DMS53 treated with DMSO at 0.1 percent for 48 hours (cell line): ENCODE measurements around the gene DDIAS.
A peak's percentile ranks its signal among the peaks of the same experiment; 100 is the strongest.
"Not testable (repeated sequence)": the region's sequence is repeated elsewhere in the genome, so short reads cannot be mapped to it uniquely, and the experiment has no call there.

ENCODE experiments used
- DNase-seq: peaks from one replicate; lab custom pipeline; 2025; ENCODE audit not compliant: unreplicated experiment; lab: John Stamatoyannopoulos, UW

Gene DDIAS

GRCh38 chr11:82924522-82925224, 23.1 kb downstream of the DDIAS start:
- no peak for DNase-seq

- peak; percentile 90 for DNase-seq
Observed at GRCh38 chr11:82927264-82927880, 25.8 kb downstream of the DDIAS start.

- DNase-seq = no peak
Observed at GRCh38 chr11:82929121-82929520, 27.6 kb downstream of the DDIAS start.

- DNase-seq = no peak
Observed at GRCh38 chr11:82930229-82930628, 28.7 kb downstream of the DDIAS start.

GRCh38 chr11:82930734-82931133, 29.2 kb downstream of the DDIAS start:
- DNase-seq = no peak

GRCh38 chr11:82932564-82932963, 31.0 kb downstream of the DDIAS start:
- DNase-seq = no peak

- no peak for DNase-seq
Observed at GRCh38 chr11:82936261-82936660, 34.7 kb downstream of the DDIAS start.

- DNase-seq = no peak
Observed at GRCh38 chr11:82937554-82937953, 36.0 kb downstream of the DDIAS start.

GRCh38 chr11:82939456-82939855, 37.9 kb downstream of the DDIAS start:
- DNase-seq = no peak

GRCh38 chr11:82942376-82942775, 40.8 kb downstream of the DDIAS start:
- no peak for DNase-seq

GRCh38 chr11:82943430-82943829, 41.9 kb downstream of the DDIAS start:
- DNase-seq = not testable (repeated sequence)

- DNase-seq = no peak
Observed at GRCh38 chr11:82944198-82944597, 42.7 kb downstream of the DDIAS start.

- DNase-seq = not testable (repeated sequence)
Observed at GRCh38 chr11:82945041-82945440, 43.5 kb downstream of the DDIAS start.

- DNase-seq = no peak
Observed at GRCh38 chr11:82945682-82946081, 44.1 kb downstream of the DDIAS start.

GRCh38 chr11:82949352-82949751, 47.8 kb downstream of the DDIAS start:
- no peak for DNase-seq

- DNase-seq = not testable (repeated sequence)
Observed at GRCh38 chr11:82950502-82950901, 49.0 kb downstream of the DDIAS start.

GRCh38 chr11:82955736-82956453, 54.4 kb downstream of the DDIAS start:
- DNase-seq = peak; percentile 99

- no peak for DNase-seq
Observed at GRCh38 chr11:82959987-82960778, 58.6 kb downstream of the DDIAS start.

GRCh38 chr11:82960779-82961143, 59.2 kb downstream of the DDIAS start:
- no peak for DNase-seq

- DNase-seq = not testable (repeated sequence)
Observed at GRCh38 chr11:82962021-82962420, 60.5 kb downstream of the DDIAS start.

GRCh38 chr11:82967381-82967780, 65.8 kb downstream of the DDIAS start:
- DNase-seq = no peak
